Measurements from ENCODE around the gene KCNJ6.

DNA sequence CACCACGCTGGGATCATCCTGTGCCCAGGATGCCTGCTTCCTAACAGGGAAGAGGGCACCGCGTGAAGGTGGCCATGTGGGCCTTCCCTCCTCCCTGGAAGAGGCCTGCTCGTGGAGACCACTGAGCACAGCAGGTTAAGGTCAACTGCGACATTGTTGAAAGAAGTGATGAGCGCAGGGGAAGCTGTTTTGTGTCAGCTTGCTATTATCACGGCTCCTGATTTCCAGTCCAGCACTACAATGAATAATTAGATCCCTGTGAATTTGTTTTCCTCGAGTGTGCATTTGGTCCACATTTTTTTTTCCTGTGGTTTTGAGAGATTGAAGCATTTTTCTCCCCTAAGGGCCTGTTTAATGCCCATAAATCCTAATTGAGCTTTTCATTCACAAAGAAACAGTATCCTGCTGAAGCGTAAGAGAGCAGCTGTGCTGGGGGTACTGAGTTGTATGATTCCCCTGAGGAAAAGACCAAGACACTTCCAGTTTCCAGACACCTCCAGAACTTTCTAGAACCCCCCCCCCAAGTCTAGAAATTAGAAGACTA, 204.9 kb downstream of the KCNJ6 start:
- no peak for TF ChIP-seq PAX5 (IDR thresholded peaks at IDR 0.05; ENCODE audit: borderline replicate concordance, low read depth, low read length)
- no peak for TF ChIP-seq TCF12 (IDR thresholded peaks at IDR 0.05; ENCODE audit: low read depth, low read length)
- TF ChIP-seq SMARCA5 (IDR thresholded peaks at IDR 0.05), result no peak
- no peak for TF ChIP-seq LARP7 (IDR thresholded peaks at IDR 0.05)
- no peak for TF ChIP-seq NKRF (conservative IDR thresholded peaks at IDR 0.05)
- TF ChIP-seq CTCF (IDR thresholded peaks at IDR 0.05 in 2 of 3, conservative IDR thresholded peaks at IDR 0.05 in 1 of 3; ENCODE audit: control insufficient read depth in 2 of 3, extremely low read depth in 1 of 3, insufficient read depth in 1 of 3, low read depth in 3 of 3, low read length in 3 of 3), result no peak
- no peak for TF ChIP-seq EP300 (IDR thresholded peaks at IDR 0.05; ENCODE audit: borderline replicate concordance in 1 of 2, control insufficient read depth in 1 of 2, low read depth in 2 of 2, low read length in 2 of 2)
- TF ChIP-seq ZNF24 (IDR thresholded peaks at IDR 0.05), result no peak
- TF ChIP-seq ZSCAN29 (IDR thresholded peaks at IDR 0.05), result no peak
- no peak for TF ChIP-seq ZBED1 (IDR thresholded peaks at IDR 0.05; ENCODE audit: borderline replicate concordance)
- TF ChIP-seq NFYB (IDR thresholded peaks at IDR 0.05; ENCODE audit: insufficient read depth, low read depth, low read length), result no peak
- TF ChIP-seq SP1 (IDR thresholded peaks at IDR 0.05; ENCODE audit: low read depth, low read length), result no peak
- TF ChIP-seq RAD21 (IDR thresholded peaks at IDR 0.05; ENCODE audit: insufficient read depth, low read depth, low read length), result no peak
- no peak for TF ChIP-seq CHD4 (IDR thresholded peaks at IDR 0.05)

Data from GM12878 (cell line).